ENCODE results near the gene RBCK1. TPM values are rescaled to one million over a fixed set of nuclear protein-coding genes. Genes with fewer than 3 reads are reported as not detected.
"Not testable (repeated sequence)": the region's sequence is repeated elsewhere in the genome, so short reads cannot be mapped to it uniquely, and the experiment has no call there.

RBCK1 gene
- total and polyA plus RNA-seq, 9 of the 15 experiments (the other 6 are each of a cell fraction or from before 2014, with no cell fraction given): 5.9 to 59.3 (median 26.5) TPM

DNA sequence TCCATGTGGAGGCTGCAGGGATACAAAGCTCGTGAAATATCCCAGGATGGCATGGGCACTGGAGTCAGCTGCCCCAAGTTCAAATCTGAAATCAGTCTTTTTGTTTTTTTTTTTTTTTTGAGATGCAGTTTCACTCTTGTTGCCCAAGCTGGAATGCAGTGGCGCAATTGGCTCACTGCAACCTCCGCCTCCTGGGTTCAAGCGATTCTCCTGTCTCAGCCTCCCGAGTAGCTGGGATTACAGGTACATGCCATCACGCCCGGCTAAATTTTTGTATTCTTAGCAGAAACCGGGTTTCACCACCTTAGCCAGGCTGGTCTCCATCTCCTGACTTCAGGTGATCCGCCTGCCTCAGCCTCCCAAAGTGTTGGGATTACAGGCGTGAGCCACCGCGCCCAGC, 30.5 kb upstream of the RBCK1 start:
- H3K9me3 ChIP-seq (replicated peaks; ENCODE audit: control insufficient read depth, insufficient read depth, low read depth, low read length); in situ Hi-C loops (cut with MboI); H3K4me3 ChIP-seq; H3K9me1 ChIP-seq (ENCODE audit: control insufficient read depth, insufficient read depth, low read length); H3K27me3 ChIP-seq (ENCODE audit: control insufficient read depth in 2 of 2, insufficient read depth in 2 of 2, low read length in 2 of 2); CTCF ChIA-PET (ENCODE audit: low intra/inter-chr PET ratio); H3K36me3 ChIP-seq (ENCODE audit: control insufficient read depth, insufficient read depth, low read length); FAIRE-seq; intact Hi-C loops (cut with micrococcal nuclease); H2AFZ ChIP-seq (ENCODE audit: low read depth, low read length); ATAC-seq; DNase-seq (ENCODE audit: extremely low read depth in 1 of 4, low spot score in 3 of 4); BruUV-seq (replicated peaks); H4K20me1 ChIP-seq (replicated peaks; ENCODE audit: control insufficient read depth, insufficient read depth, low read length): not testable (repeated sequence)
- peaks cover 47 to 48% of the 10 kb centered on the region in 2 experiments for H3K4me1 ChIP-seq (replicated peaks in 1 of 2; ENCODE audit: control insufficient read depth in 2 of 2, insufficient read depth in 2 of 2, low read length in 2 of 2)
- H3K4me2 ChIP-seq (ENCODE audit: insufficient read depth, low read length): peak overlapping the region; percentile 79
- peak overlapping the region in 1 of 2 experiments; percentile 96; a peak in 1 of 4 replicates for H3K9ac ChIP-seq (ENCODE audit: insufficient read depth in 1 of 2, low read depth in 2 of 2, low read length in 2 of 2)
- H3K27ac ChIP-seq (ENCODE audit: extremely low read depth, low read depth, low read length): peak overlapping the region; percentile 58; the same call in 1 of the 3 replicates
- WGBS (ENCODE audit: insufficient coverage, low coverage, missing lambda C conversion rate): 94% methylated on average over 6 of the region's 12 CpGs
- TF ChIP-seq, protein P1, sequence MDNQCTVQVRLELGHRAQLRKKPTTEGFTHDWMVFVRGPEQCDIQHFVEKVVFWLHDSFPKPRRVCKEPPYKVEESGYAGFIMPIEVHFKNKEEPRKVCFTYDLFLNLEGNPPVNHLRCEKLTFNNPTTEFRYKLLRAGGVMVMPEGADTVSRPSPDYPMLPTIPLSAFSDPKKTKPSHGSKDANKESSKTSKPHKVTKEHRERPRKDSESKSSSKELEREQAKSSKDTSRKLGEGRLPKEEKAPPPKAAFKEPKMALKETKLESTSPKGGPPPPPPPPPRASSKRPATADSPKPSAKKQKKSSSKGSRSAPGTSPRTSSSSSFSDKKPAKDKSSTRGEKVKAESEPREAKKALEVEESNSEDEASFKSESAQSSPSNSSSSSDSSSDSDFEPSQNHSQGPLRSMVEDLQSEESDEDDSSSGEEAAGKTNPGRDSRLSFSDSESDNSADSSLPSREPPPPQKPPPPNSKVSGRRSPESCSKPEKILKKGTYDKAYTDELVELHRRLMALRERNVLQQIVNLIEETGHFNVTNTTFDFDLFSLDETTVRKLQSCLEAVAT (IDR thresholded peaks at IDR 0.05): peak in 1 of 2 experiments; percentile 80; a peak in 2 of 4 replicates
- TF ChIP-seq RBFOX2 (IDR thresholded peaks at IDR 0.05; ENCODE audit: low read depth, low read length): 0 out of 2 replicates have a peak, but pooled peaks have one; percentile 33
- TF ChIP-seq, protein P2, sequence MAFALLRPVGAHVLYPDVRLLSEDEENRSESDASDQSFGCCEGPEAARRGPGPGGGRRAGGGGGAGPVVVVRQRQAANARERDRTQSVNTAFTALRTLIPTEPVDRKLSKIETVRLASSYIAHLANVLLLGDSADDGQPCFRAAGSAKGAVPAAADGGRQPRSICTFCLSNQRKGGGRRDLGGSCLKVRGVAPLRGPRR (CRISPR knock-in tag; IDR thresholded peaks at IDR 0.05): 0 out of 2 replicates have a peak, but pooled peaks have one; percentile 1
- POLR2A ChIA-PET: interaction anchor here (0.7 to 1.4 kb wide), 3 partner anchors 13 to 99 kb away, joined by 3 to 6 read pairs (median 6); no protein-coding TSS in a partner anchor
- peaks cover 41% of the 10 kb centered on the region for H3K79me2 ChIP-seq (ENCODE audit: control insufficient read depth, insufficient read depth, low read length)
